ENCODE results near the gene BUB1.

GRCh38 chr2:110660558-110660957 lies 17.3 kb downstream of the BUB1 start:
- TF ChIP-seq MYC (IDR thresholded peaks at IDR 0.05; ENCODE audit: borderline replicate concordance, low read length) (no peak), EHMT2 (IDR thresholded peaks at IDR 0.05; ENCODE audit: low read depth) (no peak), CHD2 (IDR thresholded peaks at IDR 0.05; ENCODE audit: low read length, partially characterized antibody) (no peak), MAFK (IDR thresholded peaks at IDR 0.05; ENCODE audit: partially characterized antibody) (no peak), EP300 (IDR thresholded peaks at IDR 0.05) (no peak)

Measured in A549 (cell line).